Testis (tissue), 3 donors: ENCODE results near the gene PRPF6. TPM values are rescaled to one million over a fixed set of nuclear protein-coding genes. Genes with fewer than 3 reads are reported as not detected.

Source experiments
- DNase-seq: peaks from one replicate; pipeline ENCODE4 v3.0.0-alpha.2; 2019
- H3K27ac ChIP-seq, 2 donors: fragments of 200-600 bp; sonication (generic); one replicate each; pipeline ENCODE4 v1.5.1; 2019
- H3K27me3 ChIP-seq: fragments of 200-600 bp; sonication (generic); one replicate; pipeline ENCODE4 v1.5.1; 2019
- H3K36me3 ChIP-seq: fragments of 200-600 bp; sonication (generic); one replicate; pipeline ENCODE4 v1.5.1; 2017; ENCODE audit warnings: low read depth; ENCODE audit errors: missing control alignments
- H3K4me1 ChIP-seq: fragments of 200-600 bp; sonication (generic); one replicate; pipeline ENCODE4 v1.5.1; 2019
- H3K4me3 ChIP-seq, 2 donors: fragments of 200-600 bp; sonication (generic); one replicate each; pipeline ENCODE4 v1.5.1; 2017 to 2019
- H3K9me3 ChIP-seq: fragments of 200-600 bp; sonication (generic); one replicate; pipeline ENCODE4 v1.5.1; 2017
- POLR2A ChIP-seq: fragments of 450-650 bp; IDR thresholded peaks from one replicate; pipeline ENCODE4 v1.6.1; 2017; ENCODE audit warnings: antibody characterized with exemption, mild to moderate bottlenecking, moderate library complexity
- WGBS, 2 donors: methylation state at CpG; one replicate each; pipeline ENCODE4 v1.1.5; 2018; 5-methylcytosine and 5-hydroxymethylcytosine counted together
- intact Hi-C: fragments of 100-400 bp; cut with DNase I; formaldehyde crosslinking; loops from one replicate; pipeline ENCODE4 v1.15.1; 2023; ENCODE audit warnings: low total_unique reads
- polyA plus RNA-seq: library from polyadenylated mRNA; stranded (reverse); fragments of 350-450 nt; fragmentation: Illumina TruSeq; extraction: RNeasy Lipid Tissue Mini Kit (QIAGEN cat#74804); gene quantifications from one replicate; pipeline ENCODE4 v1.2.3, GENCODE V29; 2014; ENCODE audit warnings: low read depth, low replicate concordance; ENCODE audit not compliant: insufficient read depth
- total RNA-seq, 2 donors: library from RNA; depleted of rRNA; stranded (reverse); fragments of >200 nt; gene quantifications; one replicate each; pipeline ENCODE4 v1.2.3, GENCODE V29; 2016
- TF ChIP-seq, protein P1 (sequence below), 3 experiments: fragments of 450-650 bp in 2 of 3; fragments of 200-600 bp in 1 of 3; sonication (generic) in 1 of 3; IDR thresholded peaks; one replicate each; pipeline ENCODE4 v1.5.1; 2016 to 2019; ENCODE audit warnings: antibody characterized with exemption in 3 of 3, mild to moderate bottlenecking in 2 of 3, moderate library complexity in 1 of 3

PRPF6 gene
- total and polyA plus RNA-seq, 3 donors from 2014 or later, result 106 to 114 (median 107) TPM

- no peak for DNase-seq
- intact Hi-C loops, result no loop called here
- Histone ChIP-seq H3K27ac (no peak overlapping the region), H3K4me3 (no peak overlapping the region), H3K27me3 (no peaks in the 10 kb centered on the region), H3K4me1 (no peaks in the 10 kb centered on the region), H3K36me3 (no peaks in the 10 kb centered on the region), H3K9me3 (no peaks in the 10 kb centered on the region)
- TF ChIP-seq, protein P1, sequence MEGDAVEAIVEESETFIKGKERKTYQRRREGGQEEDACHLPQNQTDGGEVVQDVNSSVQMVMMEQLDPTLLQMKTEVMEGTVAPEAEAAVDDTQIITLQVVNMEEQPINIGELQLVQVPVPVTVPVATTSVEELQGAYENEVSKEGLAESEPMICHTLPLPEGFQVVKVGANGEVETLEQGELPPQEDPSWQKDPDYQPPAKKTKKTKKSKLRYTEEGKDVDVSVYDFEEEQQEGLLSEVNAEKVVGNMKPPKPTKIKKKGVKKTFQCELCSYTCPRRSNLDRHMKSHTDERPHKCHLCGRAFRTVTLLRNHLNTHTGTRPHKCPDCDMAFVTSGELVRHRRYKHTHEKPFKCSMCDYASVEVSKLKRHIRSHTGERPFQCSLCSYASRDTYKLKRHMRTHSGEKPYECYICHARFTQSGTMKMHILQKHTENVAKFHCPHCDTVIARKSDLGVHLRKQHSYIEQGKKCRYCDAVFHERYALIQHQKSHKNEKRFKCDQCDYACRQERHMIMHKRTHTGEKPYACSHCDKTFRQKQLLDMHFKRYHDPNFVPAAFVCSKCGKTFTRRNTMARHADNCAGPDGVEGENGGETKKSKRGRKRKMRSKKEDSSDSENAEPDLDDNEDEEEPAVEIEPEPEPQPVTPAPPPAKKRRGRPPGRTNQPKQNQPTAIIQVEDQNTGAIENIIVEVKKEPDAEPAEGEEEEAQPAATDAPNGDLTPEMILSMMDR (IDR thresholded peaks at IDR 0.05), result no peak
- no peak for TF ChIP-seq POLR2A
- 58 to 86% methylated on average over 7 to 11 of the region's 11 CpGs for WGBS, 2 donors
Observed at GRCh38 chr20:64001607-64002011, 20.7 kb downstream of the PRPF6 start.

DNA sequence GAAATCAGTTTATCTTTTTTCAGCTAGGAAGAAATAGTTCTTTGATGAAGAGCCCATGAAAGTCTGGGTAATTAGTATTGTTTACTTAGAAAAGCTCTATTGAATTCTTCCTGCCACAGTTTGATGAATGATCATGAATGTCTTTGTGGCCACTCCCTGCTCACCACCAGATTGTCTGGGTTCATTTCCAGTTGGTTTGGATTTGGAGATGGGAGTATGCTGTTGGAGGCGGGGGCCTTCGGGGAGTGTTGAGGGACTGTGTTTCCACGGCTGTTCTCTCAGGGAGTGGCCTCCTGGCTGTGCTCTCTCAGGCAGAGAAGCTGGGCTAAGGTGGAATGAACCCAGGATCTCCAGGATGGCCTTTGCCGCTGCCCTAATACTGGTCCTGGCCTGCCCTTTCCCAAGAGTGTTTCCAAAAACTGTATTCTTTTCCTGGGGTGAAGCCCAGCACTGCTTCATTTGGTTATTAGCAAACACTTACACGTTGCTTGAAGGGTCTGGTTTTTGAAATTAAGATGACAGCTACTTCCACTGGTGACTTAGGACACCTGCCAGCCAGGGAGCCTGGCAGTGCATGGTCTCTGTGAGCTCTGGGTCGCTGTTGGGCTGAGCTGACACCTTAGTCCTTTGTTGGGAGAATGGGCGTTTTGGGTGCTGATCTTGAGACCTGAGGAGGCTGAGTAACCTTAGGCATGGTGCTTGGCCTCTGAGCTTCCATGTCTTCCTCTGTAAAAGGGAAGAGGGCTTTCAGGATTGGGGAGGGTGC is 23.2 kb downstream of the PRPF6 start:
- Histone ChIP-seq H3K27ac (no peak overlapping the region), H3K9me3 (no peaks in the 10 kb centered on the region), H3K27me3 (no peaks in the 10 kb centered on the region), H3K4me3 (no peak overlapping the region), H3K36me3 (no peaks in the 10 kb centered on the region), H3K4me1 (no peaks in the 10 kb centered on the region)
- DNase-seq, result no peak
- intact Hi-C loops, result no loop called here
- WGBS, 2 donors, result 88 to 94% methylated on average over 7 of the region's 7 CpGs
- TF ChIP-seq, protein P1 (IDR thresholded peaks at IDR 0.05), result no peak
- no peak for TF ChIP-seq POLR2A

- Histone ChIP-seq H3K36me3 (no peaks in the 10 kb centered on the region), H3K4me1 (no peaks in the 10 kb centered on the region), H3K27me3 (no peaks in the 10 kb centered on the region), H3K9me3 (no peaks in the 10 kb centered on the region), H3K4me3 (no peak overlapping the region), H3K27ac (no peak overlapping the region)
- TF ChIP-seq POLR2A, result no peak
- TF ChIP-seq, protein P1 (IDR thresholded peaks at IDR 0.05), result no peak
- 79 to 87% methylated on average over 6 of the region's 6 CpGs for WGBS, 2 donors
- no peak for DNase-seq
- intact Hi-C loops, result no loop called here
Observed at GRCh38 chr20:64005394-64005793, 24.5 kb downstream of the PRPF6 start.

DNA sequence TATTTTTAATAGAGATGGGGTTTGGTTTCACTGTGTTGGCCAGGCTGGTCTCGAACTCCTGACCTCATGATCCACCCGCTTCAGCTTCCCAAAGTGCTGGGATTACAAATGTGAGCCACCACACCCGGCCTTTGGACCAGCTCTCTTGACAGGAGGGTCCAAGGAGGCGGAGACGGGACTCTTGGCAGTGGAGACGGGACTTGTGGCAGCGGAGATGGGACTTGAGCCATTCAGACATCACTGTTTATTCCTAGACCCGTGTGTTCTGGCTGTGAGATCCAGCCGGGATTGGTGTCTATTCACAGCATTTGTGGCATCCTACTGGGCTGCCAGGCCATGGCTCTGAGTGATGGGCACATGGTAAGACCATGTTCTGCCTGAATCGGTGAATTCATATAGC is 25.6 kb downstream of the PRPF6 start:
- WGBS, 2 donors, result 85 to 88% methylated on average over 9 to 10 of the region's 10 CpGs

More for the DNA sequence above, 25.6 kb downstream of the PRPF6 start:
- Histone ChIP-seq H3K4me3 (no peak overlapping the region), H3K27me3 (no peaks in the 10 kb centered on the region), H3K4me1 (no peaks in the 10 kb centered on the region), H3K36me3 (no peaks in the 10 kb centered on the region), H3K27ac (no peak overlapping the region), H3K9me3 (no peaks in the 10 kb centered on the region)
- intact Hi-C loops, result no loop called here
- no peak for DNase-seq
- TF ChIP-seq, protein P1 (IDR thresholded peaks at IDR 0.05), result no peak
- no peak for TF ChIP-seq POLR2A
